CD4-positive, alpha-beta T cell treated with Interleukin-17A for 1 hour (primary cell): ENCODE measurements around the gene TBC1D10B.
"Not testable (repeated sequence)": the region's sequence is repeated elsewhere in the genome, so short reads cannot be mapped to it uniquely, and the experiment has no call there.

Source experiments
- DNase-seq: peaks from one replicate; pipeline ENCODE4 v3.0.0-alpha.2; 2020

TBC1D10B gene

GRCh38 chr16:30324220-30324619 lies 46.1 kb downstream of the TBC1D10B start:
- DNase-seq: not testable (repeated sequence)

- not testable (repeated sequence) for DNase-seq
Observed at GRCh38 chr16:30318647-30319046, 51.6 kb downstream of the TBC1D10B start.

- DNase-seq: not testable (repeated sequence)
Observed at GRCh38 chr16:30310937-30311336, 59.4 kb downstream of the TBC1D10B start.

DNA sequence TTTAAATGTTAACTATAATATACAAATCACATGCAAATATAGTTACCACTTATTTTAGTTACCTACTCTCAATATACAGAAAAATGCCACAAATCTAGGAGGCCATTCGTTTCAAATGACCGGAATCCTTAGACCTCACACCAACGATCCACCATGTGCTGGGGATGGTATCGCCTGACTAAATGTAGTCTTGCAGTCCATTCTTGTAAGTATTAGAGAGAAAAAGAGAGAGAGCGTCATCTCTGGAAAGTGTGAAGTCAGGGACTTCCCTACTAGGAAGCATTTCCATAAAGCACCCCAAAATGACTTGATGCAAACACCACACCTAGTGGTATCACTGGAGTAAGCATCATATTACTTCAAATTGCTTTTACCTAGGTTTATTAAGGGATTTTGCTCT lies 61.0 kb downstream of the TBC1D10B start:
- not testable (repeated sequence) for DNase-seq
